HEK293T (cell line): ENCODE measurements around the gene NDRG4.

Experiments used
- SP1 ChIP-seq: fragments of 450-650 bp; IDR thresholded peaks from 2 replicates; pipeline ENCODE4 v1.6.1; 2017
- SUZ12 ChIP-seq: fragments of 450-650 bp; IDR thresholded peaks from 2 replicates; pipeline ENCODE4 v1.6.1; 2016; ENCODE audit warnings: mild to moderate bottlenecking

DNA sequence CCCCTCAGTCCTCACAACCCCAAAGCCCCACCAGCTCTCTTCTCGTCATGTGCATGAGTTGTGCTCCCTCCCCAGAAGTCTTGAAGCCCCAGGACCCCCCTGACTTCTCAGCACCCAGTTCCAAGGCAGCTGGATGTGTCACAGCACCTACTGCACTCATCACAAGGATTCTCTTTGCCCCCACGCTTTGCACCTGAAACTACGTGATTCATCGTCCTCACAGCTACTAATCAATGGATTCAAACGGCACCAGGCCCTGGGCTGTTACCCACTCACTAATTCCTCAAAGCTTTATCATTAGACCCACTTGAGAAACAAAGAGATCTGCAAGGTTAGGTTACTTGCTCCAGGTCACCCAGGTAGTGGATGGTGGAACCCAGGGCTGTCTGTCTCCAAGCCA is 45.1 kb upstream of the NDRG4 start:
- TF ChIP-seq SUZ12: no peak
- no peak for TF ChIP-seq SP1
